Measurements from ENCODE around the gene A1BG. TPM values are rescaled to one million over a fixed set of nuclear protein-coding genes. Genes with fewer than 3 reads are reported as not detected.

The A1BG gene
- total and polyA plus RNA-seq, 2 of the 8 experiments (the other 6 are each of a cell fraction or from before 2014, with no cell fraction given): 20.8 to 69.6 TPM

DNA sequence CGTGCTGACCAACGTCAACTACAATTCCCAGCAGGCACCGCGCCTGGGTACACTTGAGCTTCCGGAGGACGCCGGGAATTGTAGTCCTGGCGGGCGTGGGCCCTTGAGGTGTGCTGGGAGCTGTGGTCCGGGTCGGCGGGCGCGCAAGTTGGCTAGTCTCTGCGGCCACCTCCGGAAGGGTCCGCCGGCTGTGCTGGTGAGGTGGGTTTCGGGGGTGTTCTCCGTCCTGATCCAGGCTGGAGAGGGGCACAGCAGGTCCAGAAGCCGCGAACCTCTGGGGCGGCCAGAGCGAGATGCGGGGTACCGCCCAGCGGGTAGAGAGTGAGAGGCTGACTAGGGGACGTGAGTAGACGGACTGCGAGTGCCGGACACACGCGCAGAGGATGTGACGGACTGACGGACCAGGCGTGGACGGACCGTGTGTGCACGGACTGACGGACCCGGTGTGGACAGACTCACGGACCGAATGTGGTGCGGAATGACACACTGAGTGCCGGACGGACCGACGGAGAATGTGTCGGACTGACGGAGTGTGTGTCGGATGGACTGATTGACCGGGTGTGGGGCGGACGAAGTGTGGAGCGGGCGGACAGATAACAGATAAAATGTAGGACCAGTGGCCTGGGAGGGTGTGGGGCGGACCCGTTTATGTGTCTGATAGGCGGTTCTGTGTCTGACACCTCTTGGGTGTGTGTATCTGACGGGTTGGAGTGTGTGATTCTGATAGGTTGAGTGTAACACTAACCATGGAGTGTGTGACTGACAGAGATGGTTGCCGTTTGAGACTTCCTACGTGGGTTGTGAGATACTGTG is 26.2 kb downstream of the A1BG start, which contains the start of gene ZSCAN22:
Gene ZSCAN22, plus strand, starts transcription at position 81 of the 813 bp plus-strand sequence. CDS start 7,809 bp downstream, outside the sequence.
- 0 out of 2 replicates have a peak within 1 kb of the TSS, but pooled peaks have one; percentile 76 for H2BK15ac ChIP-seq (ENCODE audit: low read length)
- H3K23ac ChIP-seq (ENCODE audit: insufficient read length): no peak within 1 kb of the TSS
- H3K14ac ChIP-seq (ENCODE audit: insufficient read length): no peak within 1 kb of the TSS
- H3K27ac ChIP-seq (ENCODE audit: low read depth, low read length): peak within 1 kb of the TSS; percentile 65; the same call in 1 of the 2 replicates
- H3K4me1 ChIP-seq (replicated peaks in 1 of 4; ENCODE audit: control insufficient read depth in 3 of 4, insufficient read depth in 4 of 4, low read length in 3 of 4): no peaks in the 10 kb centered on the region
- FAIRE-seq: no peak
- 4% methylated on average over 62 of the region's 62 CpGs; no CpG with 5 or more reads in 1 of the 2 experiments for WGBS, 2 experiments (ENCODE audit: extremely low coverage in 1 of 2, insufficient coverage in 1 of 2, insufficient read length in 1 of 2, insufficient replicate concordance in 2 of 2, low coverage in 1 of 2, low lambda C conversion rate in 2 of 2, missing lambda C conversion rate in 1 of 2)
- peaks cover 0 to 15% of the 10 kb centered on the region in 2 experiments; a peak in 2 of 4 replicates for H3K79me2 ChIP-seq (ENCODE audit: control insufficient read depth in 1 of 2, insufficient read depth in 2 of 2, low read length in 2 of 2)
- peak within 1 kb of the TSS; percentile 82 to 86 (median 84) for H3K9ac ChIP-seq (replicated peaks in 1 of 4; ENCODE audit: extremely low read depth in 1 of 4, low read depth in 3 of 4, low read length in 3 of 4)
- peak within 1 kb of the TSS; percentile 72 to 98 (median 88) for H3K4me3 ChIP-seq (ENCODE audit: extremely low read depth in 1 of 4, insufficient read depth in 2 of 4, low read depth in 3 of 4, low read length in 4 of 4)
- peak within 1 kb of the TSS; percentile 90 for H3K4ac ChIP-seq (replicated peaks; ENCODE audit: insufficient read length, low read depth, low read length)
- H4K91ac ChIP-seq (replicated peaks; ENCODE audit: insufficient read length, low read length): no peak within 1 kb of the TSS
- DNase-seq (ENCODE audit: low read depth in 1 of 2, low spot score in 2 of 2): peak; percentile 72 to 94
- H2AK5ac ChIP-seq (ENCODE audit: low read depth, low read length): no peak within 1 kb of the TSS
- peak within 1 kb of the TSS; percentile 97 for H2AFZ ChIP-seq (ENCODE audit: low read length)
- ChIA-PET CTCF (ENCODE audit: partially characterized antibody) (interaction anchor here (0.9 to 3.4 kb wide), 4 partner anchors 11 to 47 kb away, joined by 3 to 14 read pairs (median 6); no protein-coding TSS in a partner anchor), POLR2A (ENCODE audit: partially characterized antibody) (interaction anchor here (0.6 to 2.1 kb wide), 27 partner anchors 10 to 217 kb away, joined by 3 to 20 read pairs (median 3); partner anchors contain the start of genes ERVK3-1, RPS5, TRIM28 and ZBTB45)
- peaks cover 12% of the 10 kb centered on the region for H3K23me2 ChIP-seq (ENCODE audit: low read depth, low read length)
- H3K9me3 ChIP-seq (ENCODE audit: insufficient read depth in 2 of 2, low read depth in 1 of 2, low read length in 1 of 2): no peaks in the 10 kb centered on the region
- peaks cover 11% of the 10 kb centered on the region for H3K79me1 ChIP-seq (ENCODE audit: low read depth, low read length)
- H2BK5ac ChIP-seq (ENCODE audit: low read depth, low read length): peak within 1 kb of the TSS; percentile 66; the same call in 1 of the 2 replicates
- no peak within 1 kb of the TSS for H2BK12ac ChIP-seq (ENCODE audit: low read depth, low read length)
- H2BK120ac ChIP-seq (replicated peaks; ENCODE audit: low read depth, low read length): no peak within 1 kb of the TSS
- H3K4me2 ChIP-seq (ENCODE audit: insufficient read depth in 1 of 2, low read depth in 2 of 2, low read length in 2 of 2): peak within 1 kb of the TSS; percentile 74 to 95
- H3K36me3 ChIP-seq (ENCODE audit: control insufficient read depth in 2 of 4, insufficient read depth in 4 of 4, low read length in 3 of 4): no peaks in the 10 kb centered on the region
- no peak within 1 kb of the TSS for H2BK20ac ChIP-seq (ENCODE audit: low read length)
- H3K18ac ChIP-seq (ENCODE audit: extremely low read depth, low read length): peak within 1 kb of the TSS; percentile 96
- H4K8ac ChIP-seq (ENCODE audit: extremely low read depth, insufficient read depth, low read length): peak within 1 kb of the TSS; percentile 88
- H3K56ac ChIP-seq (replicated peaks; ENCODE audit: insufficient read length, low read depth, low read length): no peak within 1 kb of the TSS
- 0 out of 7 replicates have a peak, but pooled peaks cover 0 to 3% (median 0%) of the 10 kb centered on the region in 4 experiments for H3K27me3 ChIP-seq (replicated peaks in 1 of 4; ENCODE audit: control insufficient read depth in 3 of 4, extremely low read depth in 1 of 4, insufficient read depth in 3 of 4, low read length in 3 of 4)
- H4K20me1 ChIP-seq (replicated peaks in 1 of 2; ENCODE audit: control insufficient read depth in 1 of 2, insufficient read depth in 2 of 2, low read length in 2 of 2): peaks cover 0 to 5% of the 10 kb centered on the region in 2 experiments
- peak within 1 kb of the TSS; percentile 82 for H4K5ac ChIP-seq (ENCODE audit: insufficient read length, low read depth, low read length)
- TF ChIP-seq, protein P1, sequence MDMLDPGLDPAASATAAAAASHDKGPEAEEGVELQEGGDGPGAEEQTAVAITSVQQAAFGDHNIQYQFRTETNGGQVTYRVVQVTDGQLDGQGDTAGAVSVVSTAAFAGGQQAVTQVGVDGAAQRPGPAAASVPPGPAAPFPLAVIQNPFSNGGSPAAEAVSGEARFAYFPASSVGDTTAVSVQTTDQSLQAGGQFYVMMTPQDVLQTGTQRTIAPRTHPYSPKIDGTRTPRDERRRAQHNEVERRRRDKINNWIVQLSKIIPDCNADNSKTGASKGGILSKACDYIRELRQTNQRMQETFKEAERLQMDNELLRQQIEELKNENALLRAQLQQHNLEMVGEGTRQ (IDR thresholded peaks at IDR 0.05; ENCODE audit: low read length): no peak
- TF ChIP-seq SUZ12 (IDR thresholded peaks at IDR 0.05; ENCODE audit: low read length) (no peak), CEBPB (IDR thresholded peaks at IDR 0.05; ENCODE audit: low read depth, low read length) (no peak), BRCA1 (IDR thresholded peaks at IDR 0.05; ENCODE audit: low read depth, low read length) (no peak), PHF8 (conservative IDR thresholded peaks at IDR 0.05; ENCODE audit: low read depth, low read length) (peak; percentile 87), KDM4A (IDR thresholded peaks at IDR 0.05; ENCODE audit: low read depth, low read length, severe bottlenecking) (peak; percentile 97), RAD21 (IDR thresholded peaks at IDR 0.05 in 1 of 2, conservative IDR thresholded peaks at IDR 0.05 in 1 of 2; ENCODE audit: low read depth in 2 of 2, low read length in 2 of 2) (no peak), CHD1 (IDR thresholded peaks at IDR 0.05; ENCODE audit: low read depth, low read length) (no peak)
- TF ChIP-seq, protein P2, sequence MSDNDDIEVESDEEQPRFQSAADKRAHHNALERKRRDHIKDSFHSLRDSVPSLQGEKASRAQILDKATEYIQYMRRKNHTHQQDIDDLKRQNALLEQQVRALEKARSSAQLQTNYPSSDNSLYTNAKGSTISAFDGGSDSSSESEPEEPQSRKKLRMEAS (IDR thresholded peaks at IDR 0.05): peak; percentile 88; the same call in 1 of the 2 replicates
